Activated naive CD4-positive, alpha-beta T cell treated with anti-CD3 and anti-CD28 coated beads, Interleukin-2, amount 50 U/mL, for 24 hours (primary cell): ENCODE measurements around the gene PLB1.

Experiments used
- H3K27ac Mint-ChIP-seq: one replicate; pipeline ENCODE4 v1.8.0; 2021; ENCODE audit warnings: mild to moderate bottlenecking, mixed read lengths
- H3K27me3 Mint-ChIP-seq: one replicate; pipeline ENCODE4 v1.8.0; 2021; ENCODE audit warnings: mixed read lengths
- H3K36me3 Mint-ChIP-seq: one replicate; pipeline ENCODE4 v1.8.0; 2021; ENCODE audit warnings: mixed read lengths
- H3K4me1 Mint-ChIP-seq: one replicate; pipeline ENCODE4 v1.8.0; 2021; ENCODE audit warnings: mixed read lengths
- H3K4me3 Mint-ChIP-seq: one replicate; pipeline ENCODE4 v1.8.0; 2021; ENCODE audit warnings: mild to moderate bottlenecking, mixed read lengths
- H3K9me3 Mint-ChIP-seq: one replicate; pipeline ENCODE4 v1.8.0; 2021; ENCODE audit warnings: mixed read lengths

The PLB1 gene

GRCh38 chr2:28481905-28482304 lies 14.0 kb upstream of the PLB1 start:
- Mint-ChIP-seq H3K9me3 (no peaks in the 10 kb centered on the region), H3K27me3 (no peaks in the 10 kb centered on the region), H3K4me1 (no peaks in the 10 kb centered on the region), H3K4me3 (no peak overlapping the region), H3K27ac (no peak overlapping the region), H3K36me3 (peaks cover 3% of the 10 kb centered on the region)

- no peaks in the 10 kb centered on the region for H3K4me1 Mint-ChIP-seq
- peaks cover 3% of the 10 kb centered on the region for H3K36me3 Mint-ChIP-seq
- no peak overlapping the region for H3K4me3 Mint-ChIP-seq
- no peaks in the 10 kb centered on the region for H3K27me3 Mint-ChIP-seq
- H3K27ac Mint-ChIP-seq = no peak overlapping the region
- H3K9me3 Mint-ChIP-seq = no peaks in the 10 kb centered on the region
Observed at GRCh38 chr2:28484835-28485234, 11.0 kb upstream of the PLB1 start.

- H3K9me3 Mint-ChIP-seq = no peaks in the 10 kb centered on the region
Observed at GRCh38 chr2:28486526-28486925, 9.3 kb upstream of the PLB1 start.

GRCh38 chr2:28487258-28487657 lies 8.6 kb upstream of the PLB1 start:
- Mint-ChIP-seq H3K36me3 (peaks cover 3% of the 10 kb centered on the region), H3K27me3 (no peaks in the 10 kb centered on the region), H3K4me1 (no peaks in the 10 kb centered on the region), H3K4me3 (no peak overlapping the region), H3K9me3 (no peaks in the 10 kb centered on the region), H3K27ac (no peak overlapping the region)

More at GRCh38 chr2:28486526-28486925, 9.3 kb upstream of the PLB1 start:
- Mint-ChIP-seq H3K4me1 (no peaks in the 10 kb centered on the region), H3K27me3 (no peaks in the 10 kb centered on the region), H3K27ac (no peak overlapping the region), H3K4me3 (no peak overlapping the region), H3K36me3 (peaks cover 3% of the 10 kb centered on the region)

- Mint-ChIP-seq H3K4me1 (no peaks in the 10 kb centered on the region), H3K27me3 (no peaks in the 10 kb centered on the region), H3K36me3 (no peaks in the 10 kb centered on the region), H3K27ac (no peak overlapping the region), H3K4me3 (no peak overlapping the region), H3K9me3 (no peaks in the 10 kb centered on the region)
Observed at GRCh38 chr2:28488083-28488830, 7.6 kb upstream of the PLB1 start.

- Mint-ChIP-seq H3K9me3 (no peaks in the 10 kb centered on the region), H3K4me3 (no peak overlapping the region), H3K36me3 (no peaks in the 10 kb centered on the region), H3K27me3 (no peaks in the 10 kb centered on the region), H3K27ac (no peak overlapping the region), H3K4me1 (no peaks in the 10 kb centered on the region)
Observed at GRCh38 chr2:28488858-28489575, 6.8 kb upstream of the PLB1 start.

- no peak overlapping the region for H3K4me3 Mint-ChIP-seq
- no peaks in the 10 kb centered on the region for H3K27me3 Mint-ChIP-seq
- H3K4me1 Mint-ChIP-seq = no peaks in the 10 kb centered on the region
- H3K9me3 Mint-ChIP-seq = no peaks in the 10 kb centered on the region
- no peak overlapping the region for H3K27ac Mint-ChIP-seq
- H3K36me3 Mint-ChIP-seq = no peaks in the 10 kb centered on the region
Observed at GRCh38 chr2:28490558-28490957, 5.3 kb upstream of the PLB1 start.

GRCh38 chr2:28492282-28492681 lies 3.6 kb upstream of the PLB1 start:
- no peaks in the 10 kb centered on the region for H3K4me1 Mint-ChIP-seq
- H3K9me3 Mint-ChIP-seq = no peaks in the 10 kb centered on the region
- H3K36me3 Mint-ChIP-seq = no peaks in the 10 kb centered on the region
- H3K27me3 Mint-ChIP-seq = no peaks in the 10 kb centered on the region
- H3K27ac Mint-ChIP-seq = no peak overlapping the region
- no peak overlapping the region for H3K4me3 Mint-ChIP-seq

GRCh38 chr2:28493636-28494035 lies 2.2 kb upstream of the PLB1 start:
- no peaks in the 10 kb centered on the region for H3K9me3 Mint-ChIP-seq
- H3K4me3 Mint-ChIP-seq = no peak overlapping the region
- H3K36me3 Mint-ChIP-seq = no peaks in the 10 kb centered on the region
- H3K27me3 Mint-ChIP-seq = no peaks in the 10 kb centered on the region
- no peak overlapping the region for H3K27ac Mint-ChIP-seq
- no peaks in the 10 kb centered on the region for H3K4me1 Mint-ChIP-seq

- H3K27me3 Mint-ChIP-seq = no peaks in the 10 kb centered on the region
- H3K4me1 Mint-ChIP-seq = no peaks in the 10 kb centered on the region
- H3K36me3 Mint-ChIP-seq = no peaks in the 10 kb centered on the region
- H3K9me3 Mint-ChIP-seq = no peaks in the 10 kb centered on the region
- H3K27ac Mint-ChIP-seq = no peak overlapping the region
- H3K4me3 Mint-ChIP-seq = no peak overlapping the region
Observed at GRCh38 chr2:28496781-28497180, 921 bp downstream of the PLB1 start.

GRCh38 chr2:28497206-28497605 lies 1.3 kb downstream of the PLB1 start:
- Mint-ChIP-seq H3K27ac (no peak overlapping the region), H3K9me3 (no peaks in the 10 kb centered on the region), H3K4me1 (no peaks in the 10 kb centered on the region), H3K4me3 (no peak overlapping the region), H3K27me3 (no peaks in the 10 kb centered on the region), H3K36me3 (no peaks in the 10 kb centered on the region)

- Mint-ChIP-seq H3K9me3 (no peaks in the 10 kb centered on the region), H3K27me3 (no peaks in the 10 kb centered on the region), H3K27ac (no peak overlapping the region), H3K4me3 (no peak overlapping the region), H3K36me3 (no peaks in the 10 kb centered on the region), H3K4me1 (no peaks in the 10 kb centered on the region)
Observed at GRCh38 chr2:28499282-28499681, 3.4 kb downstream of the PLB1 start.

- Mint-ChIP-seq H3K36me3 (no peaks in the 10 kb centered on the region), H3K27ac (no peak overlapping the region), H3K4me1 (peaks cover 7% of the 10 kb centered on the region), H3K27me3 (no peaks in the 10 kb centered on the region), H3K9me3 (no peaks in the 10 kb centered on the region), H3K4me3 (no peak overlapping the region)
Observed at GRCh38 chr2:28505361-28505760, 9.5 kb downstream of the PLB1 start.

- peak overlapping the region; percentile 6 for H3K27ac Mint-ChIP-seq
- H3K9me3 Mint-ChIP-seq = no peaks in the 10 kb centered on the region
- no peaks in the 10 kb centered on the region for H3K36me3 Mint-ChIP-seq
- H3K4me1 Mint-ChIP-seq = peaks cover 7% of the 10 kb centered on the region
- no peaks in the 10 kb centered on the region for H3K27me3 Mint-ChIP-seq
- no peak overlapping the region for H3K4me3 Mint-ChIP-seq
Observed at GRCh38 chr2:28506112-28506910, 10.5 kb downstream of the PLB1 start.

GRCh38 chr2:28507796-28508764 lies 12.2 kb downstream of the PLB1 start:
- Mint-ChIP-seq H3K9me3 (peaks cover 12% of the 10 kb centered on the region), H3K27ac (no peak overlapping the region)

More at GRCh38 chr2:28507796-28508764, 12.2 kb downstream of the PLB1 start:
- H3K4me3 Mint-ChIP-seq = no peak overlapping the region
- peaks cover 7% of the 10 kb centered on the region for H3K4me1 Mint-ChIP-seq
- H3K27me3 Mint-ChIP-seq = peaks cover 2% of the 10 kb centered on the region
- H3K36me3 Mint-ChIP-seq = peaks cover 4% of the 10 kb centered on the region
